ENCODE results near the gene EDNRA. TPM values are rescaled to one million over a fixed set of nuclear protein-coding genes. Genes with fewer than 3 reads are reported as not detected.

Gene EDNRA
- total RNA-seq, 6 donors from 2014 or later, result 7.3 to 32.2 (median 10.2) TPM

DNA sequence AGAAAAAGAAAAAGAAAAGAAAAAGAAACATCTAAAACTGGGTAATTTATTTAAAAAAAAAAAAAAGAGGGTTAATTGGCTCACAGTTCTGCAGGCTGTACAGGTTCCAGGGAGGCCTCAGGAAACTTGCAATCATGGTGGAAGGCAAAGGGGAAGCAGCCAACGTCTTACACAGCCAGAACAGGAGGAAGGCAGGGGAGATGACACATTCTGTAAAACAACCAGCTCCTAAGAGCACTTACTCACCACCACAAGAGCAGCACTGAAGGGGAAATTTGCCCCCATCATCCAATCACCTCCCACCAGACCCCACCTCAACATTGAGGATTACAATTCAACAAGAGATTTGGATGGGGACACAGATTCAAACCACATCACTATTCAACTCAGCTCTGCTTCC is 99.5 kb downstream of the EDNRA start:
- 17 to 44% methylated on average over 1 of the region's 1 CpG for WGBS, 2 donors
- DNase-seq, result no peak
- Histone ChIP-seq H3K36me3 (no peaks in the 10 kb centered on the region), H3K4me1 (no peaks in the 10 kb centered on the region), H3K4me3 (no peak overlapping the region), H3K9me3 (peaks cover 0 to 3% (median 0%) of the 10 kb centered on the region in 4 donors), H3K27me3 (no peaks in the 10 kb centered on the region), H3K27ac (no peak overlapping the region)
- no peak for TF ChIP-seq EP300 (IDR thresholded peaks at IDR 0.05)
- TF ChIP-seq POLR2AphosphoS5 (IDR thresholded peaks at IDR 0.05), result no peak
- TF ChIP-seq CTCF (IDR thresholded peaks at IDR 0.05), result no peak
- no peak for TF ChIP-seq POLR2A (IDR thresholded peaks at IDR 0.05)
- no peak for ATAC-seq (ENCODE audit: low FRiP score in 2 of 2)

DNA sequence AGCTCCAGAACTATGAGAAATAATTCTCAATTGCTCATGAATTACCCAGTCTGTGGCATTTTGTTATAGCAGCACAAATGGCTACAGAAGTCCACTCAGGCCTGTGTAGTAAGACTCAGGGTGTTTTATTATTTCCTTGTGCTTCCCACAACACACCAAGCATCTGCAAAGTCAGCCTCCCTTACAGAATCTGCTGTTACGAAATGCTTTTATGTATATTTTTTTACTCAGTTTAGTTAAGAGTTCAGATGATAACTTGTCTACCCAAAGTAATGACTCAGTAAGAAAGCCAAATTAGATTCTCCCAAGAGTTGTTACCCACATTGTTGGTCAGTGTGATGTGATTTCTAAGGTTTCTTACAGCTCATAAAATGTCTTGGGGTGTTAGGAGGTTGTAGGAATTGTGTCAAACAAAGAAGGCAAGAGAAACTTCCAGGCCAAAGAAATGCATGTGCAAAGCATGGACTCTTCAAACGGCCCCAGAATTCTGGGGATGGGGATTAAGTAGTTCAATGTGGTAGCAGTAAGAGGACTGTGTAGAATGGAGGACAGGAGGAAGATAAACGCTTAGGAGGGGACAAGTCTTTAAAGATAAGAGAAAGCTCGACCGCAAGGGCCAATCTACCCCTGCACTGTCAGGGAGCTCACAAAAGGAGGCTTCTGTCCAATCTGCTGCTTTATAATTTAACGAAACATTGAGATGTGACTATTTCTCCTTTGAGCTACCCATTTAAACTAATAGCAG is 100.9 kb downstream of the EDNRA start:
- H3K4me3 ChIP-seq, result no peak overlapping the region

GRCh38 chr4:147582386-147583060 is 101.6 kb downstream of the EDNRA start:
- H3K4me3 ChIP-seq, result no peak overlapping the region
- H3K4me1 ChIP-seq, result no peaks in the 10 kb centered on the region
- no peak overlapping the region for H3K27ac ChIP-seq
- TF ChIP-seq CTCF (IDR thresholded peaks at IDR 0.05) (no peak), POLR2A (IDR thresholded peaks at IDR 0.05) (no peak), POLR2AphosphoS5 (IDR thresholded peaks at IDR 0.05) (no peak), EP300 (IDR thresholded peaks at IDR 0.05) (no peak)
- peaks cover 0 to 3% (median 0%) of the 10 kb centered on the region in 4 donors for H3K9me3 ChIP-seq
- DNase-seq (no peak), ATAC-seq (ENCODE audit: low FRiP score in 2 of 2) (no peak)
- no peaks in the 10 kb centered on the region for H3K27me3 ChIP-seq
- no peaks in the 10 kb centered on the region for H3K36me3 ChIP-seq

More for the DNA sequence above, 100.9 kb downstream of the EDNRA start:
- WGBS, 2 donors, result 81 to 87% methylated on average over 6 of the region's 6 CpGs
- DNase-seq, result no peak
- Histone ChIP-seq H3K4me1 (no peaks in the 10 kb centered on the region), H3K36me3 (no peaks in the 10 kb centered on the region), H3K27me3 (no peaks in the 10 kb centered on the region), H3K27ac (no peak overlapping the region), H3K9me3 (peaks cover 0 to 3% (median 0%) of the 10 kb centered on the region in 4 donors)
- TF ChIP-seq EP300 (IDR thresholded peaks at IDR 0.05) (no peak), CTCF (IDR thresholded peaks at IDR 0.05) (no peak), POLR2A (IDR thresholded peaks at IDR 0.05) (no peak), POLR2AphosphoS5 (IDR thresholded peaks at IDR 0.05) (no peak)
- ATAC-seq (ENCODE audit: low FRiP score in 2 of 2), result no peak

DNA sequence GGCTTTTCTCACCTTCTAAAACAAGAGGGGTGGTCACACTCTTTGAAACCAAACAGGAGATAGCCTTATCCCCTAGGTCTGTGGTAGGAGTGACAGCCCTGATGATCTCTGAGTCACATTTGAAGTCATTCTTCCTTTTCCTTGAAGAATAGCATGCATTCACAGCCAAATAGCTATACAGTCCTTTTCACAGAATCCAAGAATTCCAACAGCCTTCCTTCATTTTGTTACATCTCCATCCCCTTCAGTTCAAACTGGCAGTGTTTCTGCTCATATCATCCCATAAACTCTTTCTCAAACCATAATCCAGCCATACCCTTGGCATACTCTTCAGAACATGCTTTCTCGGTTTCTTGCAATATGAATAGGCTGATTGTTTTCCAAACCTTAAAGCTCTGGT is 103.0 kb downstream of the EDNRA start:
- 91 to 92% methylated on average over 1 of the region's 1 CpG for WGBS, 2 donors
- no peak for DNase-seq
- no peaks in the 10 kb centered on the region for H3K36me3 ChIP-seq
- no peak for ATAC-seq (ENCODE audit: low FRiP score in 2 of 2)
- no peaks in the 10 kb centered on the region for H3K4me1 ChIP-seq
- no peaks in the 10 kb centered on the region for H3K27me3 ChIP-seq
- peaks cover 0 to 3% (median 0%) of the 10 kb centered on the region in 4 donors for H3K9me3 ChIP-seq
- no peak for TF ChIP-seq POLR2A (IDR thresholded peaks at IDR 0.05)
- no peak for TF ChIP-seq CTCF (IDR thresholded peaks at IDR 0.05)
- no peak for TF ChIP-seq EP300 (IDR thresholded peaks at IDR 0.05)
- no peak for TF ChIP-seq POLR2AphosphoS5 (IDR thresholded peaks at IDR 0.05)
- H3K27ac ChIP-seq, result no peak overlapping the region
- no peak overlapping the region for H3K4me3 ChIP-seq
